ENCODE measurements around the gene OBSCN.

DNA sequence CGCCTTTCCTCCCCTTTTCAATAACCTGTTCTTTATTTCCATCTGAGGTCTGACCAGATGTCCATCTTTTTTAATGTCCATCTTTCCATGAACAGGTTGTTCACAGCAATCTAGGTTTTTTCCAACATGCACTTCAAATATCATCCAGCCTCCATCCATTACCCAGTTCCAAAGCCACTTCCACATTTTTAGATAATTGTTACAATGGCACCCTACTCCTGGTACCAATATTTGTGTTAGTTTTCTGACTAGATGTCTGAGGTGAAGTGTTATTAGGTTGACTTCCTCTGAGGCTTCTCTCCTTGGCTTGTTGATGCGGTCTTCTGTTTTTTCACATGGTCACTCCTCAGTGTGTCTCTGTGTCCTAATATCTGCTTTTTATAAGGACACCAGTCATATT, 89.4 kb downstream of the OBSCN start:
- TF ChIP-seq, protein P1, sequence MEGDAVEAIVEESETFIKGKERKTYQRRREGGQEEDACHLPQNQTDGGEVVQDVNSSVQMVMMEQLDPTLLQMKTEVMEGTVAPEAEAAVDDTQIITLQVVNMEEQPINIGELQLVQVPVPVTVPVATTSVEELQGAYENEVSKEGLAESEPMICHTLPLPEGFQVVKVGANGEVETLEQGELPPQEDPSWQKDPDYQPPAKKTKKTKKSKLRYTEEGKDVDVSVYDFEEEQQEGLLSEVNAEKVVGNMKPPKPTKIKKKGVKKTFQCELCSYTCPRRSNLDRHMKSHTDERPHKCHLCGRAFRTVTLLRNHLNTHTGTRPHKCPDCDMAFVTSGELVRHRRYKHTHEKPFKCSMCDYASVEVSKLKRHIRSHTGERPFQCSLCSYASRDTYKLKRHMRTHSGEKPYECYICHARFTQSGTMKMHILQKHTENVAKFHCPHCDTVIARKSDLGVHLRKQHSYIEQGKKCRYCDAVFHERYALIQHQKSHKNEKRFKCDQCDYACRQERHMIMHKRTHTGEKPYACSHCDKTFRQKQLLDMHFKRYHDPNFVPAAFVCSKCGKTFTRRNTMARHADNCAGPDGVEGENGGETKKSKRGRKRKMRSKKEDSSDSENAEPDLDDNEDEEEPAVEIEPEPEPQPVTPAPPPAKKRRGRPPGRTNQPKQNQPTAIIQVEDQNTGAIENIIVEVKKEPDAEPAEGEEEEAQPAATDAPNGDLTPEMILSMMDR (IDR thresholded peaks at IDR 0.05) = no peak
- no peak for TF ChIP-seq POLR2AphosphoS5 (IDR thresholded peaks at IDR 0.05)

Data from prostate gland (tissue), 2 donors.